GM18867 (cell line): ENCODE results near the gene RCC2.

Source experiments
- ATAC-seq: cut with Tn5 transposase; IDR thresholded peaks from one replicate; pipeline ENCODE4 v1.9.1; 2021; ENCODE audit warnings: mild to moderate bottlenecking, moderate library complexity; ENCODE audit not compliant: unreplicated experiment

Gene RCC2

GRCh38 chr1:17381161-17381560 lies 58.3 kb downstream of the RCC2 start:
- ATAC-seq, result no peak

GRCh38 chr1:17377325-17377953 lies 62.0 kb downstream of the RCC2 start:
- no peak for ATAC-seq

DNA sequence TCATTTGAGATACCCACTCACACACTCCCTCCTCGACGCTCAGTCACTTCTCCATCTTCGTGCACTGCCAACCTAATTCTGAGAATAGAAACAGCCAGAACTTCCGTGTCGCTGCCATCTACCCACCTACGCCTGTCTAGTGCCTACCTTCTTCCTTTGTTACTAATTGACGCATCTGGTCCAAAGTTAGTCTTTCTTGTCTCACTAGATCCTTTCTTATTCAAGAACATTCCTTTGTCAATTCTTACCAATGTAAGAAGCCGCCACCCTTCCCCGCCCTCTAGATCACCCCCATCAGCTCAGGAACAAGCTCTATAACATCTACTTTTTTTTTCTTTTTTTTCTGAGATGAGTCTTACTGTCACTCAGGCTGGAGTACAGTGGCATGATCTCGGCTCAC lies 63.8 kb downstream of the RCC2 start:
- ATAC-seq, result no peak

- ATAC-seq, result no peak
Measured at GRCh38 chr1:17372955-17373354, 66.5 kb downstream of the RCC2 start.

DNA sequence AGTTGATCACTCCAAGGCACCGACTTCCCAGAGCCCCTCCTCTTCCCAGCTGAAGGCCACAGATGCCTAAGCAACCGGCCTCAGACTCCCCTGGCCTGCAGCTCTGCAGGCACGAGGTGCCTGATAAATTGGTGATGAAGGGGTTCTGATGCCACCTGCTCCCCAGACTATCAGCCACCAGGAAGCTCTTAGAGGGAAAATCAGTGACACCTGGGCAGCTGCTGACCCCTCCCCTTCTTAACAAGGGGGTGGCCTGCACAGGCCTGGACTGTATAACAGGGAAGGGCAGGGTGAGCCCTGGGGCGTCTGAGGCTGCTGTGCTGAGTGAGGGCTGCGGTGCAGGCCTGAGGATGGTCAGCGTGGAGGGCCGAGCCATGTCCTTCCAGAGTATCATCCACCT lies 67.6 kb downstream of the RCC2 start, which contains the start of gene PADI6:
TSS of gene PADI6 (plus strand) at position 301 of the 400 bp plus-strand sequence. CDS start at position 351, 50 bp downstream.
- no peak for ATAC-seq

DNA sequence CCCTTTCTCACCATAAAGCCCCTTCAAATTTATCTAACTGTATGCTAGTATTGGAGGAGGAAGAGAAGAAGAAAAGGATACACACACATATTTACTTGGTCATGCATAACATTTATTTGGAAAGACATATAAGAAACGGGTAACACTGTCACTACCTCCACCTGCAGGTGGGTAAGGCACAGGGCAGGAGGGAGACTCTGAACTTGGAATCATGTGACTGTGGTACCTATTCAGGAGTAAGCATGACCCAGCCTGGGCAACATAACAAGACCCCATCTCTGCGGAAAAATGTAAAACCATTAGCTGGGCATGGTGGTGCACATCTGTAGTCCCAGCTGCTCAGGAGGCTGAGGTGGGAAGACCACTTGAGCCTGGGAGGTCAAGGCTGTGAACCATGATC lies 68.9 kb downstream of the RCC2 start:
- no peak for ATAC-seq

DNA sequence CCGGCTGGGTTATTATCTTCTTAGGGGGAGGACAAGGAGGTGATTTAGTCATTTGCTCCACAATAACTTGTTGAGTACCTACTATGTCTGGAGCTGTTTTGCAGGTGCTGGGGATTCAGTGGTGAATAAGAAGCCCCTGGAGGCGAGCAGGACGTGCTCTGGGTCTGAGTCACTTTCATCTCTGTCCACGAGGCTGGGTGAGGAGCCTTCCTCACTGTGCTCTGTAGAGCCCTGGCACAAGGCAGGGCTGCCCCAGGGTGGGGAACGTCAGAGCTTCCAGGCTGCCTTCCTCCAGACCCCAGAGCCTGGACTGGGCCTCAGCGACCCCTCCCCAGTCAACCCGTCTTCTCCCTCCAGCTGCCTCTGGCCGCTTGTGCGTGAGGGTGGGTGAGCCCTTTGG lies 70.0 kb downstream of the RCC2 start:
- no peak for ATAC-seq

DNA sequence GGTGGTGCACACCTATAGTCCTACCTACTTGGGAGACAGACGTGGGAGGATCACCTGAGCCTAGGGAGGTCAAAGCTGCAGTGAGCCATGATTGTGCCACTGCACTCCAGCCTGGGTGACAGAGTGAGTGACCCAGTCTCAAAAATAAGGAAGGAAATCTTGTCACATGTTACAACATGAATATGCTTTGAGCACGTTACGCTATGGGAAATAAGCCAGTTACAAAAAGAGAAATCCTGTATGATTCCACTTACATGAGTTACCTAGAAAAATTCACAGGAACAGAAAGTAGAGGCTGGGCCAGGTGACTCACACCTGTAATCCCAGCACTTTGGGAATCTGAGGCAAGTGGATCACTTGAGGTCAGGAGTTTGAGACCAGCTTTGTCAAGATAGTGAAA lies 74.2 kb downstream of the RCC2 start:
- no peak for ATAC-seq

- no peak for ATAC-seq
Measured at GRCh38 chr1:17363771-17364170, 75.7 kb downstream of the RCC2 start.

DNA sequence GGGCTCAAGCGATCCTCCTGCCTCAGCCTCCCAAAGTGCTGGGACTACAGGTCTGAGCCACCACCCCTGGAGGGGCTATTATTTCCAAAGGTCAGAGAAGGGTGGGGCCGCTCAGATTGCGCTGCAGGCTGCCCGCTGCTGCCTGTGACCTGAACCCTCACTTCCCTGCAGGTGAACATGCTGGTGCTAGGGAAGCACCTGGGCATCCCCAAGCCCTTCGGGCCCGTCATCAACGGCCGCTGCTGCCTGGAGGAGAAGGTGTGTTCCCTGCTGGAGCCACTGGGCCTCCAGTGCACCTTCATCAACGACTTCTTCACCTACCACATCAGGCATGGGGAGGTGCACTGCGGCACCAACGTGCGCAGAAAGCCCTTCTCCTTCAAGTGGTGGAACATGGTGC lies 76.1 kb downstream of the RCC2 start:
- no peak for ATAC-seq

DNA sequence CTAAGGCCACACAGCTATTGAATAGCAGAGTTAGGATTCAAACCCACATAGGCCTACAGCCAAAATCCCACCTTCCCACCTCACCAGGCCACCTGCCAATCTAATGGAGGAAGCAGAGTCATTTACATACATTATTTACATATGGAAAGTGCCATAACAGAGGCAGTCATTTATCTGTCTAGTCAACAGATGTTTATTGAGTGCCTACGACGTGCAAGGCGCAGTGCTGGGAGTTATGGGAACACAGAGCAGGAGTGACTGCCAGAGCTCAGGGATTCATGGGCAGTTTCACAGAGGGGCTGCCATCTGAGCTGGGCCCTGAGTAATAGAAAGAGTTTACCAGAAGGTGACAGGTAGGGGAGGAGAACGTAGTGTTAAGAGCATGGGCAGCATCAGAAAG lies 77.8 kb downstream of the RCC2 start:
- ATAC-seq, result no peak

- no peak for ATAC-seq
Measured at GRCh38 chr1:17360272-17360956, 79.1 kb downstream of the RCC2 start.

DNA sequence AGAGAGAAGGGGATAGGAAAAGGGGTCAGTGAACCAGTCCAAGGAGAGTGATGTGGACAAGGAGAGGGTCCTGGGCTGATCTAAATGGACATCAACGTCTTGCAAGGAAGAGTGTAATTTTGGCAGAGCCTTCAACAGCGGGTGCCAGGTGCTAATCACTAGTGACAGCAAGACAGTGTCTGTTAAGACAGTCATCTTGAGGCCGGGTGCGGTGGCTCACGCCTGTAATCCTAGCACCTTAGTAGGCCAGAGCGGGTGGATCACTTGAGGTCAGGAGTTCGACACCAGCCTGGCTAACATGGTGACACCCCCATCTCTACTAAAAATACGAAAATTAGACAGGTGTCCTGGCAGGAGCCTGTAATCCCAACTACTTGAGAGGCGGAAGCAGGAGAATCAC lies 79.7 kb downstream of the RCC2 start:
- no peak for ATAC-seq

DNA sequence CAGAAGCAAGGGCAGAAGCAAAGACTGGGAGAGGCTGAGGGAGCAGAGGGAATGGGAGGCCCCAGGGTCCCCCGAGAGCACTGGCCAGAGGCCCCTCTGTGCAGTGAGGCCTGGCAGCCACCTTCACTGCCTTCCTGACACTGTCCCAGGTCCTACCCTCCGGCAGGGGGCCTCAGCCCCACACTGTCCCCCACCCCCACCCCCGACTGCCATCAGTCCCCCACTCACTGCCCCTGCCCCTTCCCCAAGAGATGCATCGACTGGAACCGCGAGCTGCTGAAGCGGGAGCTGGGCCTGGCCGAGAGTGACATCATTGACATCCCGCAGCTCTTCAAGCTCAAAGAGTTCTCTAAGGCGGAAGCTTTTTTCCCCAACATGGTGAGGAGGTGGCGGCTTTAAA lies 80.4 kb downstream of the RCC2 start:
- ATAC-seq, result no peak

- no peak for ATAC-seq
Measured at GRCh38 chr1:17358557-17358956, 80.9 kb downstream of the RCC2 start.
